Measurements from ENCODE around the gene ACSF2. TPM values are rescaled to one million over a fixed set of nuclear protein-coding genes. Genes with fewer than 3 reads are reported as not detected.
"Not testable (repeated sequence)": the region's sequence is repeated elsewhere in the genome, so short reads cannot be mapped to it uniquely, and the experiment has no call there.

ACSF2 gene
- polyA plus RNA-seq, 1 donor from 2014 or later = 28.6 TPM

DNA sequence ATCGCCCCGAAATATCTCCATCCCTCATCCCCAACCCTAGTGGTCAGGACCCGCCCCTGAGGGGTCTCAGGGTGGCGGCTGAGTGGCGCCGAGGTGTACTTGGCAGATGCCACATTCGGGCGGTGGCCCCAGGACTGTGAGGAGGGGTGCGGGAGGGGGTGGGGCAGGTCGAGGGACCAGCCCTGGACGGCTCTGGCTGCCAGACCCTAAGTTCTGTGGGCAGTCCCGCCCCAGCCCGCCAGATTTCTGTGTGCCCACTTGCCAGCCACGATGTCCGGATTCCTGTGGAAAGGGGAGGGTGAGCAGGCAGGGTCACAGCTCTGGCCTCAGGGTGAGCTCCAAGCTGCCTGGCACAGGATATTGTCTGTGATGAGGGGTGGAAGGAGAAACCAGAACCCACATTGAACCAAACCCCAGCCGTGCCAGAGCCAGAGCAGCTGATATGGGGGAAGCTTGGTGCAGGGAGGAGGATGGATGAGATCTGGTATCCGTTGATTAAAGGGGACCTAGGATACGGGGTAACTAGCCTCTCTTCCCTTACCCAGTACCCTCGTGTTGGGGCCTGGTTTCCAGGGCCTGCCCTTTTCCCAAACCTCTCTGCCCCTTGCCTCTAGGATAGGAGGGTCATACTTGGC is 43.8 kb downstream of the ACSF2 start:
- peaks cover 0 to 2% (median 0%) of the 10 kb centered on the region in 3 donors for H3K9me3 Mint-ChIP-seq
- peak overlapping the region; percentile 4 to 70 (median 38) for H3K4me3 Mint-ChIP-seq
- peaks cover 14% of the 10 kb centered on the region for H3K36me3 Mint-ChIP-seq
- H3K4me1 Mint-ChIP-seq = peaks cover 15 to 37% (median 24%) of the 10 kb centered on the region in 3 donors
- no peak overlapping the region for H3K27ac Mint-ChIP-seq
- peaks cover 10% of the 10 kb centered on the region for H3K27me3 Mint-ChIP-seq

DNA sequence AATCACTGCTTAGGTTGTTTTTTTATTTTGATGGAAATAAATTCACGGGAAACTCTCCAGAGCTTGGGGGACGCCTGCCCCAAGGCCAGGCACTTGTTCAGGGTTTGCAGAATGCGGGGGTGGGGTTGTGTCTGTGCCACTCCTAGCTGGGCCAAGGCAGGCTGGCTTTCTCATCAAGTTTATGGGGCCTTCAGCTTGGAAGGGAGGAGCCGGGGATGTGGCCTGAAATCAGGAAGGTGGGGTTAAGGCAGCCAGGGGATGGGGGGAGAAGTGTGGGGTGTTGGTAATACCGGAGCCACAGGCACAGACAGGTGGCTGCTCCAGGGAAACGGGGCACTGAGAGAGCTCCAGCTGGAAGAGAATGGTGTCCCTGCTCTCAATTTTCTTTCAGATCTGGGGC is 44.4 kb downstream of the ACSF2 start:
- Mint-ChIP-seq H3K27me3 (peaks cover 10% of the 10 kb centered on the region), H3K9me3 (peaks cover 0 to 2% (median 0%) of the 10 kb centered on the region in 3 donors), H3K27ac (peak overlapping the region in 2 of 3 donors; percentile 46 to 94), H3K4me1 (peaks cover 12 to 30% (median 23%) of the 10 kb centered on the region in 3 donors), H3K4me3 (peak overlapping the region in 3 of 4 donors; percentile 9 to 75 (median 70)), H3K36me3 (peaks cover 14% of the 10 kb centered on the region)

- Mint-ChIP-seq H3K4me1 (peaks cover 9 to 24% (median 16%) of the 10 kb centered on the region in 3 donors), H3K27me3 (peaks cover 9% of the 10 kb centered on the region), H3K9me3 (no peaks in the 10 kb centered on the region), H3K4me3 (peak overlapping the region in 3 of 4 donors; percentile 32 to 75 (median 60)), H3K27ac (peak overlapping the region in 2 of 3 donors; percentile 46 to 94), H3K36me3 (peaks cover 12% of the 10 kb centered on the region)
Observed at GRCh38 chr17:50471009-50471905, 45.2 kb downstream of the ACSF2 start.

DNA sequence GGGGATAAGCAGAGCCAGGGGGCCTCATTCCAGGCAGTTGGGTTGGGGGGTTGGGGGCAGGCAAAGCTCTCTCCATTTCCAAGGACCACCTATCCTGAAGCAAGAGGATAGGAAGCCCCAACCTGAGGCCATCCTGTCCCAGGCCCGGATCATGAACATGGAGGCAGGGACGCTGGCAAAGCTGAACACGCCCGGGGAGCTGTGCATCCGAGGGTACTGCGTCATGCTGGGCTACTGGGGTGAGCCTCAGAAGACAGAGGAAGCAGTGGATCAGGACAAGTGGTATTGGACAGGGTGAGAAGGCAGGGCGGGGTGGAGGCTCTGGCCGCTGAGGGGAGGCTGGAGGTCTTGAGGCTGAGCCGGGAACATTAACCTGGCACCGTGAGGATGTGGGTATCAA is 46.3 kb downstream of the ACSF2 start:
- no peak overlapping the region for H3K27ac Mint-ChIP-seq
- H3K4me3 Mint-ChIP-seq = peak overlapping the region in 2 of 4 donors; percentile 17 to 61
- H3K9me3 Mint-ChIP-seq = no peaks in the 10 kb centered on the region
- H3K36me3 Mint-ChIP-seq = peaks cover 12% of the 10 kb centered on the region
- peaks cover 9 to 17% (median 9%) of the 10 kb centered on the region in 3 donors for H3K4me1 Mint-ChIP-seq
- peaks cover 7% of the 10 kb centered on the region for H3K27me3 Mint-ChIP-seq

DNA sequence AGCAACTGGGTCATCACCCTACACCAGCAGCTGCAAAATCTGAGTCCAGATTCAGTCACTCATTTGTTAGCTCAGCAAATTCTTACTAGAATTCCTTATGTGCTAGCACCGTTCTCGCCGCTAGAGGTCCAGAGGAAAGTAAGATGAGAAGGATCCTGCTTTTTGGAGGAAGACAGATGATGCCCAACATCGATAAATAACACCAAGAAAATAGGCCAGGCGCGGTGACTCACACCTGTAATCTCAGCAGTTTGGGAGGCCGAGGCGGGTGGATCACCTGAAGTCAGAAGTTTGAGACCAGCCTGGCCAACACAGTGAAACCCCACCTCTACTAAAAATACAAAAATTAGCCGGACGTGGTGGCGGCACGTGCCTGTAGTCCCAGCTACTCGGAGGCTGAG is 46.7 kb downstream of the ACSF2 start:
- Mint-ChIP-seq H3K4me3 (peak overlapping the region in 1 of 4 donors; percentile 61), H3K36me3 (peaks cover 12% of the 10 kb centered on the region), H3K4me1 (peaks cover 4 to 14% (median 8%) of the 10 kb centered on the region in 3 donors)
- H3K27ac Mint-ChIP-seq, H3K27me3 Mint-ChIP-seq, H3K9me3 Mint-ChIP-seq: not testable (repeated sequence)

GRCh38 chr17:50473901-50474300 is 47.9 kb downstream of the ACSF2 start:
- Mint-ChIP-seq H3K27me3 (no peaks in the 10 kb centered on the region), H3K27ac (peak overlapping the region in 2 of 3 donors; percentile 40 to 44)

GRCh38 chr17:50474523-50474922 is 48.5 kb downstream of the ACSF2 start:
- H3K9me3 Mint-ChIP-seq = no peaks in the 10 kb centered on the region
- H3K27ac Mint-ChIP-seq = peak overlapping the region in 2 of 3 donors; percentile 40 to 78
- peaks cover 9 to 13% (median 9%) of the 10 kb centered on the region in 3 donors for H3K4me1 Mint-ChIP-seq
- H3K27me3 Mint-ChIP-seq = no peaks in the 10 kb centered on the region
- no peak overlapping the region for H3K4me3 Mint-ChIP-seq
- H3K36me3 Mint-ChIP-seq = peaks cover 8% of the 10 kb centered on the region

More at GRCh38 chr17:50473901-50474300, 47.9 kb downstream of the ACSF2 start:
- H3K36me3 Mint-ChIP-seq = peaks cover 8% of the 10 kb centered on the region
- peaks cover 3 to 11% (median 10%) of the 10 kb centered on the region in 3 donors for H3K4me1 Mint-ChIP-seq
- no peaks in the 10 kb centered on the region for H3K9me3 Mint-ChIP-seq
- H3K4me3 Mint-ChIP-seq = no peak overlapping the region

GRCh38 chr17:50475362-50475761 is 49.3 kb downstream of the ACSF2 start:
- Mint-ChIP-seq H3K27ac (no peak overlapping the region), H3K27me3 (no peaks in the 10 kb centered on the region), H3K4me3 (peak overlapping the region in 1 of 4 donors; percentile 5), H3K9me3 (no peaks in the 10 kb centered on the region), H3K4me1 (peaks cover 8 to 19% (median 11%) of the 10 kb centered on the region in 3 donors), H3K36me3 (peaks cover 8% of the 10 kb centered on the region)

DNA sequence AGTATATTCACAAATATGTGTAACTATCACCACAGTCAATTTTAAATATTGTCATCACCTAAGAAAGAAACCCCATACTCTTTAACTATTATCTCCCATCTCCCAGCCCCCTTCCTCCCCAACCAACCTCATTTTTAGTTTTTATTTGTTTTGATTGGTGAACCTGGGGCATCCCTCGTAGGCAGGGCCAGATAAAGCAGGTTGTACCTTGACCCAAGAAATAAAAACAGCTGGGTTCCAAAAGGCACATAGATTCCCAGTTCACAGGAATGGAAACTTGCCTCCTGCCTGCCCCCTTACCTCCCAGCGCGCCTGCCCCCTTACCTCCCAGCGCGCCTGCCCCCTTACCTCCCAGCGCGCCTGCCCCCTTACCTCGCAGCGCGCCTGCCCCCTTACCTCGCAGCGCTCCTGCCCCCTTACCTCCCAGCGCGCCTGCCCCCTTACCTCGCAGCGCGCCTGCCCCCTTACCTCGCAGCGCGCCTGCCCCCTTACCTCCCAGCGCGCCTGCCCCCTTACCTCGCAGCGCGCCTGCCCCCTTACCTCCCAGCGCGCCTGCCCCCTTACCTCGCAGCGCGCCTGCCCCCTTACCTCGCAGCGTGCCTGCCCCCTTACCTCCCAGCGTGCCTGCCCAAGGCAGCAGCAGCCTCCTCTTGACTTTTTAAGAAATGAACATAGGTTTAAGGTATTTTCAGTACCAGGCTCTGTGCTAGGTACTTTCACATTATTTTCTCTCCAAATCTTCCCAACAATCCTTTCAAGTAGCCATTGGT is 49.9 kb downstream of the ACSF2 start:
- Mint-ChIP-seq H3K4me3 (peak overlapping the region in 2 of 4 donors; percentile 9 to 52), H3K27ac (peak overlapping the region in 1 of 3 donors; percentile 5), H3K4me1 (peaks cover 9 to 17% (median 10%) of the 10 kb centered on the region in 3 donors)
- not testable (repeated sequence) for H3K27me3 Mint-ChIP-seq, H3K36me3 Mint-ChIP-seq, H3K9me3 Mint-ChIP-seq

DNA sequence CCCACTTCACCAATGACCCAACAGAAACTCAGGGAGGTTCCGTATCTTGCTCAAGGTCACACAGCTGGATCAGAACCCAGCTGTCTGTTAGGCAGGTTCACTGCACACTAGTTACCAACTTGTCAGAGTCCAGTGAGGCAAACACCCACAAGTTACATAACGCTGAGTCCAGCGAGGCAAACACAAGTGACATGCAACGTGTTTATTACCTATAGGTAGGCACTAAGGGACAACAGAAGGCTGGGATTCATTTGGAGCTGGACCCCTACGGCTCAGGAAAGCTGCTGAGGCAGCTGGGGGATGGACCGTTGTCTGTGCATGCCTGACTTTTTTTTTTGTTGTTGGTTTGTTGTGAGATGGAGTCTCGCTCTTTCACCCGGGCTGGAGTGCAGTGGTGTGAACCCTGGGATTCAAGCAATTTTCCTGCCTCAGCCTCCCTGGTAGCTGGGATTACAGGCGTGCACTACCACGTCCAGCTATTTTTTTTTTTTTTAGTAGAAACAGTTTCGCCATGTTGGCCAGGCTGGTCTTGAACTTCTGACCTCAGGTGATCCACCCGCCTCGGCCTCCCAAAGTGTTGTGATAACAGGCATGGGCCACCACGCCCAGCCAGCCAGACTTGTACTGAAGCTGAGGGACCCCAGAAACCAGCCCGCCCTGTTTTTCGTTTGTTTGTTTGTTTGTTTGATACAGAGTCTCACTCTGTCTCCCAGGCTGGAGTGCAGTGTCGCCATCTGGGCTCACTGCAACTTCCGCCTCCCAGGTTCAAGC is 50.7 kb downstream of the ACSF2 start:
- Mint-ChIP-seq H3K36me3 (peaks cover 6% of the 10 kb centered on the region), H3K27me3 (no peaks in the 10 kb centered on the region), H3K4me1 (peaks cover 8 to 17% (median 10%) of the 10 kb centered on the region in 3 donors), H3K27ac (peak overlapping the region in 1 of 3 donors; percentile 5), H3K9me3 (no peaks in the 10 kb centered on the region), H3K4me3 (peak overlapping the region in 3 of 4 donors; percentile 9 to 52 (median 35))

DNA sequence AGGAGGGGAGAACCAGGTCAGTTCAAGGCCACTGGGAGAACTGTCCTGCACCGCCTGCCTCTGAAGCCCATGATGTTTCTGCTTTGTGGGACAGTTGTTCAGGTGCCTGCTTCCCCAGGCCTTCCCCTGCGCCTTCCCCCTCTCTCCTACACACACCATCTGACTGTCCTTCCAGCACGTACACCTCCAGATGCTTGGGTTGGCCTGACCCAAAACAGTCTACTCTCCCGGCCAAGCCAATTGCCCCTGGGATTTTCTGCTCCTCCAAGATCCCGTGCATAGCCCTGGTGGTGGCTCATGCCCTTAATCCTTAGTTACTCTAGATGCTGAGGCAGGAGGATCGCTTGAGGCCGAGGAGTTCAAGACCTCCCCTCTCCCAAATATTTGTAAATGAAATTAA is 52.0 kb downstream of the ACSF2 start:
- Mint-ChIP-seq H3K27ac (peak overlapping the region in 2 of 3 donors; percentile 74 to 96), H3K9me3 (no peaks in the 10 kb centered on the region), H3K4me3 (peak overlapping the region; percentile 66 to 88 (median 80)), H3K27me3 (no peaks in the 10 kb centered on the region), H3K36me3 (peaks cover 5% of the 10 kb centered on the region), H3K4me1 (peaks cover 8 to 18% (median 13%) of the 10 kb centered on the region in 3 donors)

DNA sequence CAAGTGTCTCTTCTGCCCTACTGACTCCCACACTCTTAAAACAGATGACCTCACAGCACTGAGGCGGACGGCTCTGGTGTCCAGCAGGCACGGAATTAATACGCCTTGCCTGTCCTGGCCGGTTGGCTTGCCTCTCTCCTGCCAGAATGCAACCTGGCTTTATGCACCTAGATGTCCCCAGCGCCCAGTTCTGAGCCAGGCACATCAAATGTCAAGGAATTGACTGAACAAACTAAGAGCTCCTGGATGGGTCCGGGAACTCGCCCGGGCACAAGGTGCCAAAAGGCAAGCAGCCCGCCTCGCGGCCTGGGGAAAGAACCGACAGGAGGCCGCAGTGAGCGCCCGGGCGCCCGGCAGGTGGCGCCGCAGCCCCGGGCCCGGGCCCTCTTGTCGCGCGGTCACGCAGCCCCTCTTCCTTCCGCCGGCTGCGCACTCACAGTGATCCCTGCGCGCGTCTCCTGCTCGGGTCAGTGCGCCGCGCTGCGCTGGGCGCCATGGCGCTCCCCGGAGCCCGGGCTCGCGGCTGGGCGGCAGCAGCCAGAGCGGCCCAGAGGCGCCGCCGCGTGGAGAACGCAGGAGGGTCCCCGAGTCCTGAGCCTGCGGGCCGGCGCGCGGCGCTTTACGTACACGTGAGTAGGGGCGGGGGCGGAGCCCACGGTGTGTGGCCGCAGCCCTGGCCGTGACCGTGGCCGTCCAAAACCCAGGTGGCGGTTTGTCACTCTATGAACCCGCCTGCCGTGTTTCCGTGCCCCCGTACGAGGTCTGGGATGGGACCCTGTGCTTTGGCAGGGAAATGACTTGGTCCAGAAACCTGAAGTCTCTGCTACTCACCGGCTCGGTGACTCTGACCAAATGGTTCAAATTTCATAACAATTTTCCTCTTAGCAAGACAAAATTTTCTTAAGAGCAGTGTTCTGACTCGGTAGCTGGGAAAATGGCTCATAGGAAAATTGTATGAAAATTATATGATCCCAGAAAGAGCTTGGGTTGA is 52.7 kb downstream of the ACSF2 start, which contains the start of gene RSAD1:
TSS of gene RSAD1 (plus strand) at position 470 of the 991 bp plus-strand sequence. CDS start at position 495, 25 bp downstream.
- Mint-ChIP-seq H3K4me1 (peaks cover 8 to 17% (median 13%) of the 10 kb centered on the region in 3 donors), H3K4me3 (peak within 1 kb of the TSS; percentile 85 to 96 (median 88)), H3K27me3 (no peaks in the 10 kb centered on the region)

More for the DNA sequence above, 52.7 kb downstream of the ACSF2 start, which contains the start of gene RSAD1:
- H3K36me3 Mint-ChIP-seq = peaks cover 2% of the 10 kb centered on the region
- H3K27ac Mint-ChIP-seq = peak within 1 kb of the TSS; percentile 11 to 96 (median 74)
- no peaks in the 10 kb centered on the region for H3K9me3 Mint-ChIP-seq

Data from IgD-negative memory B cell (primary cell).